HL-60 (cell line): ENCODE results near the gene LRRC73.

Experiments used
- CTCF ChIP-seq: IDR thresholded peaks from one replicate; pipeline ENCODE4 v1.5.1; 2011; ENCODE audit warnings: low read length, control low read depth, inconsistent platforms; ENCODE audit not compliant: insufficient read depth
- POLR2AphosphoS5 ChIP-seq: IDR thresholded peaks from 2 replicates; pipeline ENCODE4 v1.6.1; 2012; ENCODE audit warnings: low read depth

GRCh38 chr6:43497689-43498088 is 12.5 kb downstream of the LRRC73 start:
- TF ChIP-seq CTCF (no peak), POLR2AphosphoS5 (no peak)
